Fibroblast of lung (primary cell): ENCODE data around the gene WIPF2. TPM values are rescaled to one million over a fixed set of nuclear protein-coding genes. Genes with fewer than 3 reads are reported as not detected.

Source experiments
- DNase-seq, 2 donors: peaks; one replicate each; pipeline versions ENCODE4 v3.0.0 to v3.0.0-alpha.2; 2010; ENCODE audit warnings: low read depth in 2 of 2
- H2AFZ ChIP-seq: 2 replicates; pipeline ENCODE4 v1.5.1; 2012; ENCODE audit warnings: low read length, control low read depth, inconsistent platforms
- H3K27ac ChIP-seq: 2 replicates; pipeline ENCODE4 v1.5.1; 2011; ENCODE audit warnings: low read length, control low read depth; ENCODE audit not compliant: insufficient read depth
- H3K27me3 ChIP-seq: 2 replicates; pipeline ENCODE4 v1.5.1; 2011; ENCODE audit warnings: mild to moderate bottlenecking, low read length; ENCODE audit not compliant: control insufficient read depth, insufficient read depth
- H3K36me3 ChIP-seq: 2 replicates; pipeline ENCODE4 v1.5.1; 2011; ENCODE audit warnings: low read length; ENCODE audit not compliant: control insufficient read depth, insufficient read depth
- H3K4me1 ChIP-seq: 2 replicates; pipeline ENCODE4 v1.5.1; 2011; ENCODE audit warnings: low read length; ENCODE audit not compliant: control insufficient read depth, insufficient read depth; ENCODE audit errors: extremely low read depth
- H3K4me2 ChIP-seq: 2 replicates; pipeline ENCODE4 v1.5.1; 2011; ENCODE audit warnings: low read length, control low read depth; ENCODE audit not compliant: insufficient read depth; ENCODE audit errors: extremely low read depth
- H3K4me3 ChIP-seq, 4 experiments: fragments of 200-600 bp in 1 of 4; sonication (generic) in 1 of 4; replicated peaks in 1 of 4; 2 replicates each; pipeline ENCODE4 v1.5.1; 2011 to 2016; ENCODE audit warnings: low read length in 4 of 4, low read depth in 3 of 4, mild to moderate bottlenecking in 3 of 4, control low read depth in 2 of 4, inconsistent platforms in 1 of 4, mixed read lengths in 1 of 4; ENCODE audit not compliant: insufficient read depth in 1 of 4; ENCODE audit errors: control extremely low read depth in 1 of 4
- H3K79me2 ChIP-seq: 2 replicates; pipeline ENCODE4 v1.5.1; 2012; ENCODE audit warnings: mild to moderate bottlenecking, low read length, inconsistent platforms; ENCODE audit not compliant: control insufficient read depth, insufficient read depth
- H3K9ac ChIP-seq: 2 replicates; pipeline ENCODE4 v1.5.1; 2011; ENCODE audit warnings: mild to moderate bottlenecking, low read length, control low read depth; ENCODE audit not compliant: insufficient read depth
- H3K9me3 ChIP-seq: 2 replicates; pipeline ENCODE4 v1.5.1; 2012; ENCODE audit warnings: low read depth, low read length; ENCODE audit not compliant: control insufficient read depth, insufficient read depth
- H4K20me1 ChIP-seq: 2 replicates; pipeline ENCODE4 v1.5.1; 2011; ENCODE audit warnings: low read length; ENCODE audit not compliant: control insufficient read depth, insufficient read depth; ENCODE audit errors: extremely low read depth
- CTCF ChIP-seq, 2 donors: IDR thresholded peaks in 1 of 2; conservative IDR thresholded peaks in 1 of 2; 1 replicate in 1 of 2; 2 replicates in 1 of 2; pipeline ENCODE4 v1.5.1; 2011 to 2012; ENCODE audit warnings: low read length in 2 of 2, control low read depth in 1 of 2, inconsistent platforms in 1 of 2, low read depth in 1 of 2, mild to moderate bottlenecking in 1 of 2
- EZH2 ChIP-seq: IDR thresholded peaks from 2 replicates; pipeline ENCODE4 v1.5.1; 2012; ENCODE audit warnings: low read length, control low read depth, mild to moderate bottlenecking; ENCODE audit errors: missing control alignments
- polyA plus RNA-seq, 2 donors: library from polyadenylated mRNA; depleted of rRNA in 1 of 2; stranded (reverse) in 1 of 2; unstranded in 1 of 2; fragments of >200 nt; gene quantifications; 2 replicates each; pipeline ENCODE4 v1.2.1, GENCODE V29; 2011 to 2012; ENCODE audit warnings: missing spikeins in 1 of 2
- total RNA-seq: library from RNA; depleted of rRNA; stranded (reverse); fragments of >200 nt; gene quantifications from 2 replicates; pipeline ENCODE4 v1.2.1, GENCODE V29; 2014

The WIPF2 gene
- total and polyA plus RNA-seq, 2 donors (not counting 1 experiment from before 2014, with no cell fraction given), result 7.6 to 9.1 TPM

- H3K27me3 ChIP-seq, result no peaks in the 10 kb centered on the region
- no peak for DNase-seq
- no peak overlapping the region for H3K27ac ChIP-seq
- H3K9me3 ChIP-seq, result no peaks in the 10 kb centered on the region
- no peak overlapping the region for H3K4me2 ChIP-seq
- no peaks in the 10 kb centered on the region for H3K4me1 ChIP-seq
- peaks cover 10% of the 10 kb centered on the region for H3K36me3 ChIP-seq
- TF ChIP-seq CTCF (conservative IDR thresholded peaks at IDR 0.05 in 1 of 2, IDR thresholded peaks at IDR 0.05 in 1 of 2; ENCODE audit: low read depth in 1 of 2, low read length in 2 of 2) (no peak), EZH2 (no peak)
- no peak overlapping the region for H3K4me3 ChIP-seq
- no peak overlapping the region for H2AFZ ChIP-seq
- no peak overlapping the region for H3K9ac ChIP-seq
- no peaks in the 10 kb centered on the region for H4K20me1 ChIP-seq
- H3K79me2 ChIP-seq, result no peaks in the 10 kb centered on the region
Measured at GRCh38 chr17:40264458-40265185, 45.5 kb downstream of the WIPF2 start.

- Histone ChIP-seq H3K36me3 (peaks cover 10% of the 10 kb centered on the region), H3K4me3 (no peak overlapping the region), H3K4me1 (no peaks in the 10 kb centered on the region), H3K9ac (no peak overlapping the region), H3K9me3 (no peaks in the 10 kb centered on the region), H3K79me2 (no peaks in the 10 kb centered on the region), H3K27me3 (no peaks in the 10 kb centered on the region), H3K4me2 (no peak overlapping the region), H4K20me1 (no peaks in the 10 kb centered on the region), H3K27ac (no peak overlapping the region), H2AFZ (no peak overlapping the region)
- DNase-seq, result no peak
- TF ChIP-seq EZH2, result no peak
- TF ChIP-seq CTCF (conservative IDR thresholded peaks at IDR 0.05 in 1 of 2, IDR thresholded peaks at IDR 0.05 in 1 of 2; ENCODE audit: low read depth in 1 of 2, low read length in 2 of 2), result no peak
Measured at GRCh38 chr17:40265337-40265736, 46.2 kb downstream of the WIPF2 start.

- H3K27ac ChIP-seq, result no peak overlapping the region
- peaks cover 9% of the 10 kb centered on the region for H3K36me3 ChIP-seq
- TF ChIP-seq EZH2 (no peak), CTCF (conservative IDR thresholded peaks at IDR 0.05 in 1 of 2, IDR thresholded peaks at IDR 0.05 in 1 of 2; ENCODE audit: low read depth in 1 of 2, low read length in 2 of 2) (no peak)
- no peaks in the 10 kb centered on the region for H3K4me1 ChIP-seq
- no peak overlapping the region for H3K4me3 ChIP-seq
- H3K9me3 ChIP-seq, result no peaks in the 10 kb centered on the region
- no peak overlapping the region for H3K4me2 ChIP-seq
- no peaks in the 10 kb centered on the region for H3K27me3 ChIP-seq
- no peaks in the 10 kb centered on the region for H4K20me1 ChIP-seq
- no peaks in the 10 kb centered on the region for H3K79me2 ChIP-seq
- no peak overlapping the region for H3K9ac ChIP-seq
- DNase-seq, result no peak
- H2AFZ ChIP-seq, result no peak overlapping the region
Measured at GRCh38 chr17:40266882-40267281, 47.8 kb downstream of the WIPF2 start.
